ENCODE results near the gene TMPRSS11A.

GRCh38 chr4:67927251-67927650 lies 36.0 kb downstream of the TMPRSS11A start:
- TF ChIP-seq CTCF (IDR thresholded peaks at IDR 0.05; ENCODE audit: low read depth, low read length) (no peak), POLR2A (IDR thresholded peaks at IDR 0.05; ENCODE audit: extremely low read depth, insufficient read length) (no peak), MAX (IDR thresholded peaks at IDR 0.05; ENCODE audit: low read depth, low read length) (no peak), MYC (IDR thresholded peaks at IDR 0.05; ENCODE audit: low read depth, low read length) (no peak)
